HG02870 (cell line): ENCODE results near the gene SEMA7A.

Source experiments
- ATAC-seq: cut with Tn5 transposase; IDR thresholded peaks from one replicate; pipeline ENCODE4 v1.9.1; 2021; ENCODE audit warnings: mild to moderate bottlenecking, moderate library complexity; ENCODE audit not compliant: unreplicated experiment

Gene SEMA7A

DNA sequence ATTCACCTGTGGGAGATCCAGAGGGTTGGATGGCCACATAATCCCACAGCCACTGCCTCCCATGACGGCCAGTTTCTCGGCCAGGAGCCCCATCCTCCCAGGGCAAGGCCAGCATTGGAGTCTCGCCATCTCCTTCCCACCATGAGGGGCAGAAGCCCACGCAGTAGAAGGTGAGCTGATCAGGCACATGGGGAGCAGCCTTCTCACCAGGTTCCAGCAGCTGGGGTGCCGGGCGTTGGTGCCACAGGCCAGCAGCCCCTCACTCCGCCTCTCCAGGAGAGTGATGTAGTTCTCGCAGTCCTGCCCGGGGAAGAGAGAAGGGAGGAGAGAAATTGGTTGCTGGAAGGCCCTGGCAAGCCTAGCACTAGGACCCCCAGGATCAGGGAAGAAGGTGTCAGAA is 16.1 kb downstream of the SEMA7A start:
- ATAC-seq, result no peak

DNA sequence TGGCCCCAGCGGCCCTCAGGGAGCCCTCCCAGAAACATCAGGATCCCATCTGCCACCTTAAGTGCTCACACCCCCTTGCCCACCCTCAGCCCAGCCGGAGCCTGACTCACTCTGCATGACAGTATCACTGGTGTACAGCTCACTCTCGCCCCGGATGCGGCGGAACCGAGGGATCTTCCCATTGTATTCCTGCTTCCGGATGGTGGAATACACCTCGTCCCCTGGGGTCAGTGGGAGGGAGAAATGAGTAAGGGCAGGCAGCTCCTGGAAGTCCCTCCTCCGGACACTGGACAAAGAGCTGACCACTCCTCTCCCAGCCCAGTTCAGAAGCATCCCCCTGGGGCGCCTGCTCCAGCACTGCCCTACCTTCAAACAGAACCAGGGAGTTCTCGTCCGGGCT is 16.5 kb downstream of the SEMA7A start:
- ATAC-seq, result no peak

DNA sequence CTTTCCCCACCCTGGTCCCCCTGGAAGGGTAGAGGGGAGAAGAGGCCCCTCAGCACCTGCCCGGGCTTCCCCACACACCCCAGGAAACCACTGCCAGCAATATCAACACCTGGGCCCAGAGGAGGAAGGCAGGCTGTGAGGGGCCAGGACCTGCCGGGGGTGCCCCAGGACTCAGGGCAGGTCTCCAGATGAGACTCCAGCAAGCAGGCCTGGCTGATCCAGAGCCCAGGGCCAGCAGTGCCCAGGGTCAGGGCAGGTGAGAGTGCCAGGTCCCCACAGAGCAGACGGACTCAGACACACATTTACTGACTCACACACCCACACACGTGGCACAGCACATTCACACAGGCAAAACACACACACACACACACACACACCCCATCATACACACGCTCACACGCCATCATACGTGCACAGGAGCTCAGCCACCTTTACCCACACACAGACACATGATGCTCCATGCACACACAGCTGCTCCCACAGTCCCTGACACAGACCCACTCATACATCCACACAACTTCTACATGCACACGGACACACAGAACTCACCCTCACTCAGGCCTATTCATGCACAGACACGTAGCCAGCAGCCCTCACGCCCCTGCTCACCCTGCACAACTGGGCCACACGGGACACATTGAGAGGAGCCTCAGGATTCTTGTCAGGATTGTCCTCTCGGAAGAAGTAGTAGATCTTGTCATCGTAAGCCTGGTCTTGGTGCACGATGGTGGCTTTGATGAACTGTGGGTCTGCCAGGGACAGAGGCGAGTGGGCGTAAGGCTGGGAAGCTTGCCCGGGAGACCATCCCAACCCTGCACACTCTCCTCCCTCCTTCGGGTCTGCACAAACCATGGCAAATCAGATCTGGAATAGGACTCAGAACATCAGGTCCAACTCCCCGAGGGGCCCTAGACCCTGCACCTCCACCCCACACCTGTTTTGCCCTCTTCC is 17.5 kb downstream of the SEMA7A start:
- no peak for ATAC-seq

DNA sequence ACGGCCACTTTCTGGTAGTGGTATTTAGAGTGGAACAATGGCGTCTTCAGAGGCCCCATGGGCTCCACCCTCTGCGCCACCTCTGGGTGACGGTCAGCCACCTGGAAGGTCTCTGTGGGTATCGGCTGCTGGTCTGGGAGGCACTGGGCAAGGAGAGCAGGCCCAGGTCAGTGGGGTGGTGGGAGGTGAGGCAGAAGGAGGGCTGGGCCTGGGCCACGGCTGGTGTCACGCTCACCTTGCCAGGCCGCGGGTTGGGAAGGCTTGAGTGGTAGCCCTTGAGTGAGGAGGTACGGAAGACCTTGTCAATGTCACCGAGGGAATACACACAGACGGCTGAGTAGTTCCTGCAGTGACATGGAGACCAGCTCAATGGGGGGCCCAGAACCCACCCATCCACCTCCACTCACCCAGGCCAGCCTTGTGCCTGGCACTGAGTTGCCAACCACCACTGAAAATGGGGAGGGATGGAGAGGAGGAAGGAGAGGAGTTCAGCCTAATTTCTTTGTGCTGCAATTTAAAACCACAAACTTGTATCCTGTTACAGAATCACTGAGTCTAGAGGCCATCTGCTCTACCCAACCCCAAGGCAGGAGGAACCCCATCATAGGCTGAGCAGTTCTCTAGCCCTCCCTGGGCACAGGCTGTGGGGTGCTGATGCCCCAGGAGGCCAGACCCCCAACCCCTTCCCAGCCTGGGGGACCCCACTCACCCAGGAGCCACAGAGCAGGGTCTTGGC is 19.0 kb downstream of the SEMA7A start:
- ATAC-seq, result no peak

DNA sequence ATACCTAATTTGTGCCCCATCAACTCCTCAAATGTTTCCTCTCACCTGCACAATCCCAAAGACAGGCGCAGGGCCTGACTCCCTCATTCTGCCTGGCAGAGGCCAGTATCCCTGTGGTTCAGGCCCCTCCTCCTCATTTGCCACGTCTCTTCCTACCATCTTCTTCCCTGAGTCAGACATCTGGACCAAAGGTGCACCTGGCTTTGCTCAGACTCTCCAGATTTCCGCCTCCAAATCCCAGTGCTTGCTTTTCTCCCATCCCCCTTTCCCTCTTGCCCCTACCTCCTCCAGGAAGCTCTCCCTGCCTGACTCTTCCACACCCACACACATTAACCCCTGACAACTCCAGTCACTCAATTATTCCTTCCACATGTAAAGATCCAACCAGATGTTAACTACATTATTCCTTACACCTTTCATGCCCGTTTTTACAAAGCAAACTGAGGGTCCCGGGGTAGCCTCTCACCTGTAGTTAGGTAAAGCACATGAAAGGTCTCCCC is 19.6 kb downstream of the SEMA7A start:
- ATAC-seq, result no peak

DNA sequence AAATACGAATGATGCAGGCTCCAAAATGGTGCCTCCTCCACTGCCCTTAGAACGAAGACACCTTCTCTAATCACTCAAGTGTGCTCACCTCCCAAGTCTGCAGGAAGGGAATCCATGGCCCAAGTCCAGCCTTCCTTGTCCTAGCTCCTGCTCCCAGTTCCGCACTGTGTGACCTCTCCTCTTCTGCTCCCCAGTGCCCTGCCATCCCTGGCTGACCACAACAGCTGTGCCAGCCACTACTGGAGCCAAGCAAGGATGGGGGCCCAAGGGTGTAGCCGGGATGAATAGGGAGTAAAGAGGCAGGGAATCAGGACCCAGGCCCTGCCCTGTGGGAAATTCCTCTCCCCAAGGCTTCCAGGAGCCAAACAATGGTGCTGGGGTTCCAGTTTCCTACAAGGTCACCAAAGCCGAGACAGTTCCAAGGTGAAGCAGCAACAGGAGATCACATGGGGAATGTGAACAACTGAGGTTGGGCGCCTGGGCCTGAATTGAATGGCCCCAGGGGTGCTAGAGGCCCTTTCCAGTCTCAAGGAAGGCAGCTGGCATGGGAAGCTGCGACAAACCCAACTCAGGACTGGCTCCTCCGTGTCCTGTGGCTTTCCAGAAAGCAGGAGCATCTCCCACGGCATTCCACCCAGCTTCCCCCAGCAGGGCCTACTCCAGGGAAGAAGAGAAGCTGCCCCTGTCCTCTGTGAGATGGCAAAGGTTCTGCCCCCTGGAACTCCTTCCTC is 20.2 kb downstream of the SEMA7A start:
- no peak for ATAC-seq

DNA sequence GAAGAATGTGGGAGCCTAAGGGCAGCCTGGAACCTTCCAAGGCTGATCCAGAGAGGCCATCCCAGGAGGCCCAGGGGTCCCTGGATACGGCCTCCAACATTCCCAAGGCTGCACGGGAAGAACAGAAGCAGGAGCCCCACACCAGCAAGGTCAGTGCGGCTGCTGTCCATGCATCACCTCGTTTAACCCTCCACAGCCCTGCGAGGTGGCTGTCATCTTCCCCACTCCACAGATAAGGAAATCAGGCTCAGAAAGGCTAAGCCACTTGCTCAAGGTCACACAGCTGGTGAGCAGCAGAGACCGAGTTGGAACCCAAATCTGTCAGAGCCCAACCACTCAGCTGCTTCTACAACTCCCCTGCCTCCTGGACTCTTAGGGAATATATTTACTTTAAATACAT is 21.6 kb downstream of the SEMA7A start:
- ATAC-seq, result no peak

DNA sequence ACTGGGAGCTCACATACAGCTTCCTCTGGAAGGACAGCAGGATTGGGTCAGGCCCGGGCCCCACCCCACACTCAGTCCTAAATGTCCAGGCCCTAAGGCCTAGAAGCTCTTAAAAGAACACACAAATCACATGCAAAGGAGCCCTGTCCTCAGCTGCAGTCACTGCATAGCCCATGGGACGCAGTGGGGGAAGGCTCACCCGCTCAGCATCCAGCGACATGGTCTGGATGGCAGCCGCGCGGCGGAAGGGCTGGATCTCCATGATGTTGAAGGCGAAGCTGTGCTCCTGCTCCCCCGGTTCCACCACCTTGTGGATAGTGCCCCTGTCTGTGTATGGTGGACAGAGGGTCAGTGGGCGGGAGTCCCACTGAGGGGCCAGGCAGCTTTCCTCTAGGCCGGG is 22.1 kb downstream of the SEMA7A start:
- ATAC-seq, result no peak

DNA sequence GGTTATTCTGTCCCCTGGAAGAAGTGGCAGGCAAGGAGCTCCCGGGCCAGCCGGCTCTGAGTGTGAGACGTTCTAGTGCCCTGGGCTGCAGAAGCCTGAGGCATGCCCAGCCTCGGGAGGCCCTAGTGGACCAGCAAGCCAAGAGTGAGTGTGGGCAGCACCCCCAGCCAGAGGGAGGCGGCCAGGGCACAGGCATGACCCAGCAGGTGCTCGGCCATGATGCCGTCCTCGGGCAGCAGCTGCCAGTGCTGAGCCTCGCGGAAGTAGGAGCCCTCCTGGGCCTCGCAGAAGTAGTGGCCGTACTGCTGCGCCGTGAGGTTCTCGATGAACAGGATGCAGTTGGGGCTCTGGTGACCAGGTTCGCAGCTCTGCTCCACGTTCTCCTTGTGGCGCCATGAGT is 23.3 kb downstream of the SEMA7A start:
- ATAC-seq, result no peak

DNA sequence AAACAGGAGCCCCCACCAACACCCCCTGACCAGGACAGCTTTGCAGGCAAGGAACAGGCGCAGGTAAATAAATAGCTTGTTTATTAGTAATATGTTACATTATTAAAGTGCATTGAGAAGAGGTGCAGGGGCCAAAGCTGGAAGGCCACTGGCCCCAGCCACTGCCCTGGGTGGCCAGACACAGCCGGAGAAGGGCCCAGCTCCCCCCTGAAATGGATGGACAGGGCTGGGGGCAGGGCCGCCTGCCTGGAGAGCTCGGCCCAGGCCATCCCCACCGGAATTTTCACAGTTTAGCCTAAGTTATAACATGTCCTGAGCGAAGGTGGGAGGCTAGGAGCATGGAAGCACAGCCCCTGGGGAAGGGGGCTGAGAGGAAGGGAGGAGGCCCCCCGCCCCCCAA is 24.5 kb downstream of the SEMA7A start:
- ATAC-seq, result no peak

DNA sequence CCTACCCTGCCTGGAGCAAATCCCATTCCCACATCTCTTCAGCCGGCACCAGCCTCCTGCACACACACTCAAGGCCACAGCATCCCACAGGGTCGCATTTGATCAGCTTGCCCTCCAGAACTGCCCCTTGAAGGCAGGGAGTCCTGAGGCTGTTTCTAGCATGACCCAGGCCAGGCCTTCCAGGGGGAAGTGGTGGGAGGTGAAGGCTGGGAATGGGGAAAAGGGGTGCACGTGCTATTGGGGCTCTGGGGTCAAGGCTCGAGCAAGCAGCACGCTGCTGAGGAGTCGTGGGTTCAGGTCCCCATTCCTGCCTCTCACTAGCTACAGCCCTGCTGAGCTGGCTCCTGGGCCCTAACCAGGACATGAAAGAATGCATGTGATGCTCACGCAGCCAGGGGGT is 24.9 kb downstream of the SEMA7A start:
- no peak for ATAC-seq

DNA sequence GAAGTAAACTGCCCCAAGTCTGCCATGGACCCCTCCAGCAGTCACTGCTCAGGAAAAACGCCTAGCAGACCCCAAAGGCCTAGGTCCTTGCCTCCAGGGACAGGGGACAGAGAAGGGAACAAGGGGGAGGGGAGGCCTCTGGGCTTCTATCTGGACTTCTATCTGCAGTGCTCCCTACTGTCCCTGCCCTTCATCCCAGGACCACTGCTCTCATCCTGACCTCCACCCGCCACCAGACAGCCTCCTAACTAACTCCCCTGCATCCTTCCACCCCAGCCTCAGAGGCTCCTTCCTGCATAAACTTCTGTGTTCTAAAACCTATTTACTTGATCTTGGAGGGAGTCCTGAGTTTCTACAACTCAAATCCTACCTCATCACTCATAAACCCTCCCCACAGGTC is 25.4 kb downstream of the SEMA7A start:
- no peak for ATAC-seq

DNA sequence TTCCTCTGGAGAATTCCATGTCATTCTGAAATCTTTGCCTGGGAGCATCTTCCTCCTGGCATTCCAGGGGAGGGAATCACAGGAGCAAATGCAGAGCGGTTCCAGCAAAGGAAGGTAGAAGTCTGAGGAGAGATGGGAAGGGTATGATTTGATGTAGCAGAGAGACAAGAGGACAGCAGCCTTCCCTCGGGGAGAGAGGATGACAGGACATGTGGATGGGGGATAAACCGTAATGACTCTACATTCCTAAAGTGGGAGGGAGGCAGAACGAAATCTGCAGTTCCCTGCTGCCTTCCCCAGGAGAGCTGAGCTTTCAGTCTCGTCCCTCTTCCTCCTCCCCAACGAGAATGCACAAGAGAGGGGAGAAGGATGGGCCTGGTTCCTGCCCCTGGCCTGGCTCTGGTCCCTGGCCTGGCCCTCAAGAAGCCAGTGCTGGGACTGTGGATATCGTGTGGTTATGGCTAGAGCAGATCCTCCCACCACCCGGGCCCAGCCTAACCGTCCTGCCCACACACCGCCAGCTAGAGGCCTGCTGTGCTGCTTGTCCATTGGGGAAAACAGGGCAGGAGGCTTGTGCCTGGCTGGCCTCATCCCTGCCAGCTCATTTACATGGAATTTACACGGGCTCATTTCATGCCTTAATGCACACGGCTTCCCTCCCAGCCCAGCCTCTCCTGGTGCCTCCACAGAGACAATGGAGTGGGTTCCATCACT is 26.6 kb downstream of the SEMA7A start:
- ATAC-seq, result no peak

DNA sequence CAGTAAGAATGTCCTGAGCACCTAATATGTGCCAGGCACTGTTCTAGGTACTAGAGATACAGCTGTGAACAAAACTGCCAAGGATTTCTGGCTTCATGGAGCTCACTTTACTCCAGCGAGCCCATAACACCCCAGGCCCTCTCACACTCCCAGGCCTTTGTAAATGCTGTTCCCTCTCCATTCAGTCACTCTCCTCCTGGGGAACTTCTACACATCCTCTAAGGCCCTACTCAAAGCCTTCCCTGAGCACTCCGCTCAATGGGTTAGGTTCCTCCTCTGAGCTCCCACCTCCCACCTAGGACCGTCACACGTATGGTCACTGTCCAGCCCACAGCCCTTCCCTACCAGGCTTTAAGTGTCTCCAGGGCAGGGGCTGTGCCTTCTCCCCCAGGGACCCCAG is 27.2 kb downstream of the SEMA7A start:
- no peak for ATAC-seq

DNA sequence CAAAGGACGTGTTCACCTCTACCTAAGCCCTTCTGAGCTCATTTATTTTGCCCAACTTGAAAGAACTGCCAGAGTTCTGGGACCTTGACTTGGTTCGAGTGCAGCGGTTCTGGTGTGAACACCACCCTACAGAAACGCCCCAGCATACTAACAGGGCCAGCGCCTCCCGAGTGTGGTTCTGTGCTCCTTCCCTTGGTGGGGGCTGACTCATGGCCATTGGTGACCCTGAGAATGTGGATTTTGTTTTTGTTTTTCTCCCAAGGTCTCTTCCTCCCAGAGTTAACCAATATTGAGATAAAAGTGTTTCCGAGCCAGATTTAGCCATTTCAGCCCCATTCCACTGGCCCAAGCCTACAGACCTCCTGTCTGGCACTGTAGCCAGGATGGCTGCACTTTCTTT is 27.9 kb downstream of the SEMA7A start:
- ATAC-seq, result no peak

DNA sequence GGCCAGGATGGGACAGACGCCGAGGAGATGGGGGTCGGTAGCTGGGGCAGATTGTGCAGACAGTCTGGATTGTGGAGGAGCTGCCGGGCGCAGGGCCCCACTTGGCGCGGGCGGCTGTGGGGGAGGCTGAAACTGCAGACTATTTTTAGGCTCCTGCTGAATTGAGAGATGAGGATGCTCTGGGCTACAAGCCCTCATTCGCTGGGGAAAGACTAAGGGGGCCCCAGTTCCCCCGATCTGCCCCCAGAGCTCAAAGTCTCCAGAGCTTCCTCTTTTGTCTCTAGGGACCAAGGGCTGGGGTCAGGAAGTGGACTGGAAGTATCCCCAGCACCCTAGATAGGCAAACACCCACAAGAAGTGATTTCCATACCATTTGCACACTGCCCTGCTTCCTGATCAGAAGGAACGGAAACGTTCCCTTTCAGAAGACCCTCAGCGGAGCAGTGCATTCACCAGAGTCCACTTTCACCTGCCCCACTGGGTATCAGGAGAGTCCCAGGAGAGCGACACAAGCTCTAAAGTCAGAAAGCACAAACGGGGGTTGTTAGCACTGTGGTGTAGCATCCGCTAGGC is 29.7 kb downstream of the SEMA7A start:
- no peak for ATAC-seq

DNA sequence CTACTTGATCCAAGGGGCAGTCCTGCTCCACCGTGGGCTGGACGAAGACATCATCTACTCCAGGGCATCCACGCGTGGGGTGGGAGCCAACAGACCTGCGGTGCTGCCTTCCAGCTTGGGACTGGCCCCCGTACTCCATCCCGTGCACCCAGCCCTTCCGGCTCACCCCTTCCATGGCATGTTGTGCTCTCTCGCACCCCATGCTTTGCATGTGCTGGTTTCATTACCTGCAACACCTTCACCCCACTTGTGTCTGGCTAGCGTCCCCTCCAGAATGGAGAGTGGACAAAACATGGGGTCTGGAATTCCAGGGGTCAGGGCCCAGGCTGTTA is 30.2 kb downstream of the SEMA7A start:
- ATAC-seq, result no peak

DNA sequence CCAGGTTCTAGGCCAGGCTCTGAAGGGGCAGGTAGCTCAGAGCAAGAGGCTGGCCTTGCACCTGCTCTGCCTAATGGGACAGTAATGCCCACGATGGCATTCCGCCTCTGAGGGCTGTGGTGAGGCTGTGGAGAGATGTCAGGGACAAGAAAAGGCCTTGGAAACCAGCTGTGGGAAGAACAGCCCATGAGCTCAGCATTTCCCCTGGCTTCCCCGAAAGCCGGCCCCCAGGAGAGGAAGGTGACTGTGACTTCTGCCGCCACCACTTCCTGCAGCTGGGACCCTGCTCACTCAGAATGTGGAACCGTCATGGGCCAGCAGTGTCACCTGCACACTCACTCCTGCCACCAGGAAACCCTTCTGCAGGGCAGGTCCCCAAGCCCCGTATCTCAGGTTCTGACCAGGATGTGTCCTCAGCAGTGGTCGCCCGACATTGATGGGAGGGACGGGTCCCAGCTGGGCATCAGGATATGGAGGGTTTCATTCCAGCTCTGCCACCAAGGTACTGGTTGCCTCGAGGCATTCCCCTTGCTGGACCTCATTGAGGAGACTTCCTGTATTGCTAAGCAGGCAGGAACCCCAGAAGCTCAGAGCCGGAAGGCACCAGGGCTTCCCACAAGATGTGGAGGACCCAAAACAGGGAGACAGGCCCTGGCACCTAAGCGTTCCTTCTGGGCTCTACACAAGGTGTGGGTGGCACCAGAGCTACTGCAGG is 30.7 kb downstream of the SEMA7A start:
- ATAC-seq, result peak; percentile 30

DNA sequence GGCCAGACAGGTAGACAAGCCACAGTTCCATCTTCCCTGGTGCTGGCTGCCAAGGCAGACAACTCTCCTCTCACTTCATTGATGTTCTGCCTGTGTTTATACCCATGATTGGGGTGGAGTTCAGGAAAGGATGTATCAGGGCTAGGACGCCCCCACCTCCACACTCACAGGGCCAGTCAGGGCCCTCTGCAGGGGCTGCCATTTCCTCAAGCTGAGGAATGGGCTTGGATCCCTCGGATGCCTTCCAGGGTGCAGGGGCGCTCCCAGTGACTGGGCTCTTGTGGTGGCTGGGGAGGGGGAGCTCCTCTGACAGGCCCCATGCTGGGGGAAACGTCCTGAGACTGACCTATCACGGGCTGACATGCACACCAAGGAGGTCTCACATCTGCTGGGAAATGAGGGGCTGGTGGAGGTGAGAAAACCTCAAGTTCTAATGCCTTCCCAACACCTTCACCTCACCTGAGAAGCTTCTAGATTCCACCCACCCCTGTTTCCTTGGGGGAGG is 31.4 kb downstream of the SEMA7A start:
- ATAC-seq, result no peak
